K562 (cell line): ENCODE measurements around the gene KRT36. TPM values are rescaled to one million over a fixed set of nuclear protein-coding genes. Genes with fewer than 3 reads are reported as not detected.

Source experiments
- ATAC-seq: fragments of 200-7000 bp; cut with Tn5 transposase; 3 replicates; pipeline ENCODE4 v1.9.1; 2020; ENCODE audit warnings: moderate library complexity
- BruUV-seq: library from RNA; stranded (reverse); fragments of 400-500 nt; replicated peaks from 2 replicates; lab custom pipeline; 2021; lab: Mats Ljungman, UMichigan
- CTCF ChIA-PET: fragments of 300-600 bp; formaldehyde crosslinking; extraction: SDS; loops from one replicate; lab custom pipeline; 2021; ENCODE audit warnings: low intra/inter-chr PET ratio; lab: Yijun Ruan, JAX
- POLR2A ChIA-PET: fragments of 300-600, 350-650 bp; sonication (Branson Sonifier 250); formaldehyde crosslinking; extraction: SDS; loops from one replicate; lab custom pipeline; 2021; ENCODE audit warnings: antibody characterized with exemption, inconsistent platforms; lab: Yijun Ruan, JAX
- DNase-seq, 4 experiments: peaks; one replicate each; pipeline versions ENCODE4 v3.0.0 to v3.0.0-alpha.2; 2011 to 2018; ENCODE audit warnings: low spot score in 3 of 4, mixed read lengths in 3 of 4; ENCODE audit errors: extremely low read depth in 1 of 4
- FAIRE-seq: peaks from 2 replicates; lab custom pipeline; 2011; peaks lifted over from hg19 to GRCh38; lab: Jason Lieb, UNC
- H2AFZ ChIP-seq: 2 replicates; pipeline ENCODE4 v1.6.0; 2011; ENCODE audit warnings: low read depth, low read length, control low read depth, inconsistent platforms
- H3K27ac ChIP-seq: fragments of 200-600 bp; 3 replicates; pipeline ENCODE4 v1.8.0; 2011; ENCODE audit warnings: low read depth, mild to moderate bottlenecking, control low read depth, inconsistent platforms, low read length, moderate library complexity, mixed read lengths; ENCODE audit errors: extremely low read depth
- H3K27me3 ChIP-seq, 2 experiments: fragments of 300-600 bp in 1 of 2; 2 replicates in 1 of 2; 3 replicates in 1 of 2; pipeline versions ENCODE4 v1.6.0 to v1.8.0; 2011; ENCODE audit warnings: inconsistent platforms in 2 of 2, low read length in 2 of 2, mild to moderate bottlenecking in 1 of 2, mixed read lengths in 1 of 2, moderate library complexity in 1 of 2; ENCODE audit not compliant: control insufficient read depth in 2 of 2, insufficient read depth in 2 of 2
- H3K36me3 ChIP-seq: fragments of 300-600 bp; 3 replicates; pipeline ENCODE4 v1.8.0; 2011; ENCODE audit warnings: mild to moderate bottlenecking, low read length, inconsistent platforms; ENCODE audit not compliant: control insufficient read depth, insufficient read depth
- H3K4me1 ChIP-seq, 2 experiments: fragments of 200-600 bp in 1 of 2; replicated peaks in 1 of 2; 2 replicates in 1 of 2; 3 replicates in 1 of 2; pipeline versions ENCODE4 v1.5.1 to v1.8.0; 2011; ENCODE audit warnings: inconsistent platforms in 2 of 2, low read length in 2 of 2, mild to moderate bottlenecking in 1 of 2, mixed read lengths in 1 of 2, moderate library complexity in 1 of 2; ENCODE audit not compliant: control insufficient read depth in 2 of 2, insufficient read depth in 2 of 2
- H3K4me2 ChIP-seq: 2 replicates; pipeline ENCODE4 v1.6.1; 2011; ENCODE audit warnings: low read length, control low read depth, inconsistent platforms, mixed read lengths; ENCODE audit not compliant: insufficient read depth
- H3K4me3 ChIP-seq: fragments of 200-600 bp; sonication (generic), shearing (Covaris generic); 2 replicates; pipeline ENCODE4 v1.5.1; 2016; ENCODE audit warnings: control low read depth, inconsistent platforms
- H3K79me2 ChIP-seq: fragments of 200-600 bp; 3 replicates; pipeline ENCODE4 v1.8.0; 2011; ENCODE audit warnings: low read length, inconsistent platforms; ENCODE audit not compliant: control insufficient read depth, insufficient read depth
- H3K9ac ChIP-seq, 2 experiments: 2 replicates each; pipeline versions ENCODE4 v1.6.0 to v1.6.1; 2011; ENCODE audit warnings: low read depth in 2 of 2, low read length in 2 of 2, control low read depth in 1 of 2, inconsistent platforms in 1 of 2, mild to moderate bottlenecking in 1 of 2, mixed read lengths in 1 of 2; ENCODE audit not compliant: insufficient read depth in 1 of 2
- H3K9me1 ChIP-seq: one replicate; pipeline ENCODE4 v1.6.0; 2011; ENCODE audit warnings: inconsistent platforms, mild to moderate bottlenecking, low read length, moderate library complexity; ENCODE audit not compliant: control insufficient read depth, insufficient read depth
- H3K9me3 ChIP-seq: replicated peaks from 2 replicates; pipeline ENCODE4 v1.5.1; 2011; ENCODE audit warnings: low read depth, low read length, inconsistent platforms; ENCODE audit not compliant: control insufficient read depth, insufficient read depth
- H4K20me1 ChIP-seq: replicated peaks from 2 replicates; pipeline ENCODE4 v1.6.1; 2011; ENCODE audit warnings: low read length, inconsistent platforms, mixed read lengths; ENCODE audit not compliant: control insufficient read depth, insufficient read depth
- ARHGAP35 ChIP-seq: fragments of 450-650 bp; IDR thresholded peaks from 2 replicates; pipeline ENCODE4 v1.6.1; 2018; ENCODE audit not compliant: partially characterized antibody
- BDP1 ChIP-seq: IDR thresholded peaks from 3 replicates; pipeline ENCODE4 v1.6.1; 2011; ENCODE audit not compliant: insufficient read length, insufficient read depth
- CEBPB ChIP-seq: fragments of 450-650 bp; IDR thresholded peaks from 2 replicates; pipeline ENCODE4 v1.6.1; 2016; ENCODE audit warnings: missing genetic modification characterization, missing compliant biosample characterization
- MYBL2 ChIP-seq, 2 experiments: fragments of 450-650 bp in 1 of 2; sonication (generic) in 1 of 2; formaldehyde crosslinking in 1 of 2; IDR thresholded peaks; 2 replicates each; pipeline versions ENCODE4 v1.6.1 to v1.8.1; 2017 to 2022; ENCODE audit warnings: borderline replicate concordance in 1 of 2, inconsistent platforms in 1 of 2, low read depth in 1 of 2, mild to moderate bottlenecking in 1 of 2, missing genetic modification reagents in 1 of 2, moderate library complexity in 1 of 2
- RBM39 ChIP-seq: fragments of 200-400 bp; formaldehyde crosslinking; optimal IDR thresholded peaks from 2 replicates; pipeline ENCODE3; 2018; ENCODE audit warnings: low read depth, low read length
- SOX6 ChIP-seq: fragments of 450-650 bp; IDR thresholded peaks from 2 replicates; pipeline ENCODE4 v1.6.1; 2014; ENCODE audit warnings: mild to moderate bottlenecking
- TAF1 ChIP-seq: IDR thresholded peaks from 2 replicates; pipeline ENCODE4 v1.6.1; 2011; ENCODE audit warnings: mild to moderate bottlenecking, low read length, moderate library complexity; ENCODE audit not compliant: insufficient read depth, control insufficient read depth, severe bottlenecking; ENCODE audit errors: extremely low read depth
- ZNF134 ChIP-seq: fragments of 250-450 bp; sonication (Bioruptor Pico); conservative IDR thresholded peaks from 2 replicates; pipeline ENCODE4 v1.4.0; 2020
- ZNF830 ChIP-seq: fragments of 250-450 bp; sonication (Bioruptor Pico); IDR thresholded peaks from 2 replicates; pipeline ENCODE4 v1.5.0; 2021; ENCODE audit warnings: mild to moderate bottlenecking
- WGBS: fragments of 100-300 bp; shearing (Covaris generic); methylation state at CpG from one replicate; pipeline ENCODE4 v1.1.6; 2016; ENCODE audit warnings: low coverage, mixed read lengths; ENCODE audit not compliant: insufficient coverage; ENCODE audit errors: missing lambda C conversion rate; 5-methylcytosine and 5-hydroxymethylcytosine counted together
- in situ Hi-C: fragments of 300-500 bp; cut with MboI; formaldehyde crosslinking; loops from 4 replicates; pipeline ENCODE4 v1.15.0; 2018; ENCODE audit warnings: inconsistent platforms, mixed read lengths
- intact Hi-C: fragments of 100-400 bp; cut with micrococcal nuclease; formaldehyde crosslinking; loops from 2 replicates; pipeline ENCODE4 v1.14.2; 2022
- polyA plus RNA-seq, 8 experiments: library from polyadenylated mRNA; depleted of rRNA in 4 of 8; stranded (reverse) in 5 of 8; unstranded in 3 of 8; fragments of >200 nt; fragmentation: Nextera tagmentation in 2 of 8; fragmentation: Illumina TruSeq in 1 of 8; extraction: Ambion mirVana in 2 of 8; extraction: Trizol in 1 of 8; gene quantifications; 2 replicates each; pipeline versions ENCODE4 v1.2.1 to v1.2.3, GENCODE V29; 2011 to 2014; ENCODE audit warnings: inconsistent platforms in 1 of 8, missing spikeins in 1 of 8
- total RNA-seq, 7 experiments: library from RNA; depleted of rRNA in 6 of 7; stranded (reverse); fragments of >200 nt in 6 of 7; fragmentation: Illumina TruSeq in 2 of 7; extraction: Trizol in 2 of 7; gene quantifications; 2 replicates each; pipeline versions ENCODE4 v1.2.1 to v1.2.3, GENCODE V29; 2011 to 2021; ENCODE audit warnings: low replicate concordance in 1 of 7
- TF ChIP-seq, protein P1 (sequence below): fragments of 250-450 bp; sonication (Bioruptor Pico); IDR thresholded peaks from 2 replicates; pipeline ENCODE4 v1.4.0; 2020; ENCODE audit warnings: mild to moderate bottlenecking, moderate library complexity, borderline replicate concordance
- TF ChIP-seq, protein P2 (sequence below): sonication (generic); formaldehyde crosslinking; IDR thresholded peaks from 2 replicates; pipeline ENCODE4 v1.8.0; 2022; ENCODE audit warnings: mild to moderate bottlenecking, missing genetic modification reagents

KRT36 gene
- total and polyA plus RNA-seq, 9 of the 15 experiments (the other 6 are each of a cell fraction or from before 2014, with no cell fraction given) = 0.04 TPM; not detected in 8

DNA sequence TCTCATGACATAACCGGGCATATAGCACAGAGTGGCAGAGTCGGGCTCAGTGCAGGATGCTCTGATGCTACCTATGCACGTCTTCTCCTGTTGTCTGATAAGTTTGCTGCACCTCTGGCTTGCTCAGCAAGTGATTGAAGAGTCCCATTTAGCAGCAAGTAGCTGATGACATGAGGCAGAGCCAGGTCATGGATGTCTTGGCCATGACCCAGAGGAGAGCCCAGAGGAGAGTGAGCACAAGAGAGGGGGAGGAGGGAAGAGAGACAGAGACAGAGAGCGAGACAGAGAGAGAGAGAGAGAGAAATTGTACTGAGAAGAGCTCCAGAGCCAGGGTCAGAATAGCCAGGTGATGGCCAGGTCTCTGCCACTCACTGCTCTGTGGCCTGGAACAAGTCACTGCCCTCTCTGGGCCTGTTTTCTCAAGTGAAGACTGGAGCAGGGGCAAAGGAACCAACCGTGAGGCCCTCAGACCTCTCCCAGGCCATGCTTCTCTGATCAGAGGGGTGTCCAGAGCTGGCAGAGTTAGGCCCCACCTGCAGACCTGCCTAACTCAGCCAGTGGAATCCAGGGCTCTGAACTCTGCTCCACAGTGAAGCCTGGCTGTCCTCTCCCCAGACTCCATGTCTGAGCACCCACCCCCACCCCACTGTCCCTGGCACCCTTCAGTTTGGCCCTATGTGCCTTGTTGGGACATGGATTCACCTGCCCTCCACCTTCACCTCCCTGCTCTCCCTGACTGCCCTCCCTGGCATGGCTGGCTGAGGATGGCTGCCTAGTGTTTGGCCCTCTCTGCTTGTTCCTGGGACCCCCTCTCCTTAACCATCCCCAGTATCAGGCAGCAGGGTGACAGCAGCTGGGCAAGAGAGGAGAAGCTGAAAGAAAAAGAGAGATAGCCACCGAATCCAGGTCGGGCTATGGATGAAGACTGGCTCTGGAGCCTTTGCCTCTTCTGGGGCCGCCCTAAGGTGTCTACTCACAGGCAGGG lies 4.5 kb downstream of the KRT36 start:
- CTCF ChIA-PET = interaction anchor here (2.9 kb wide), 1 partner anchor 64 kb away, joined by 14 read pairs; no protein-coding TSS in a partner anchor
- DNase-seq = no peak
- in situ Hi-C loops = loop anchor here (5.0 kb wide), 1 partner anchor 62 kb away; no protein-coding TSS in a partner anchor
- Histone ChIP-seq H4K20me1 (peaks cover 12% of the 10 kb centered on the region), H3K27me3 (peaks cover 10 to 45% of the 10 kb centered on the region in 2 experiments; a peak in 3 of 5 replicates), H3K79me2 (no peaks in the 10 kb centered on the region), H3K9me3 (no peaks in the 10 kb centered on the region), H3K4me3 (no peak overlapping the region), H3K36me3 (no peaks in the 10 kb centered on the region)
- POLR2A ChIA-PET = interaction anchor here (1.0 to 2.3 kb wide), 3 partner anchors 22 to 64 kb away, joined by 3 to 6 read pairs (median 4); partner anchors contain the start of gene KRT19
- no peak for ATAC-seq
- TF ChIP-seq, protein P1, sequence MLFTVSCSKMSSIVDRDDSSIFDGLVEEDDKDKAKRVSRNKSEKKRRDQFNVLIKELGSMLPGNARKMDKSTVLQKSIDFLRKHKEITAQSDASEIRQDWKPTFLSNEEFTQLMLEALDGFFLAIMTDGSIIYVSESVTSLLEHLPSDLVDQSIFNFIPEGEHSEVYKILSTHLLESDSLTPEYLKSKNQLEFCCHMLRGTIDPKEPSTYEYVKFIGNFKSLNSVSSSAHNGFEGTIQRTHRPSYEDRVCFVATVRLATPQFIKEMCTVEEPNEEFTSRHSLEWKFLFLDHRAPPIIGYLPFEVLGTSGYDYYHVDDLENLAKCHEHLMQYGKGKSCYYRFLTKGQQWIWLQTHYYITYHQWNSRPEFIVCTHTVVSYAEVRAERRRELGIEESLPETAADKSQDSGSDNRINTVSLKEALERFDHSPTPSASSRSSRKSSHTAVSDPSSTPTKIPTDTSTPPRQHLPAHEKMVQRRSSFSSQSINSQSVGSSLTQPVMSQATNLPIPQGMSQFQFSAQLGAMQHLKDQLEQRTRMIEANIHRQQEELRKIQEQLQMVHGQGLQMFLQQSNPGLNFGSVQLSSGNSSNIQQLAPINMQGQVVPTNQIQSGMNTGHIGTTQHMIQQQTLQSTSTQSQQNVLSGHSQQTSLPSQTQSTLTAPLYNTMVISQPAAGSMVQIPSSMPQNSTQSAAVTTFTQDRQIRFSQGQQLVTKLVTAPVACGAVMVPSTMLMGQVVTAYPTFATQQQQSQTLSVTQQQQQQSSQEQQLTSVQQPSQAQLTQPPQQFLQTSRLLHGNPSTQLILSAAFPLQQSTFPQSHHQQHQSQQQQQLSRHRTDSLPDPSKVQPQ (CRISPR knock-in tag) = no peak
- no peak for TF ChIP-seq ZNF830 (CRISPR knock-in tag)
- TF ChIP-seq ARHGAP35 = no peak
- TF ChIP-seq MYBL2 (IDR thresholded peaks at IDR 0.05; ENCODE audit: low read depth) = no peak
- TF ChIP-seq MYBL2 (CRISPR knock-in tag; IDR thresholded peaks at IDR 0.05; ENCODE audit: borderline replicate concordance) = no peak
- TF ChIP-seq CEBPB (tag) = no peak
- TF ChIP-seq, protein P2, sequence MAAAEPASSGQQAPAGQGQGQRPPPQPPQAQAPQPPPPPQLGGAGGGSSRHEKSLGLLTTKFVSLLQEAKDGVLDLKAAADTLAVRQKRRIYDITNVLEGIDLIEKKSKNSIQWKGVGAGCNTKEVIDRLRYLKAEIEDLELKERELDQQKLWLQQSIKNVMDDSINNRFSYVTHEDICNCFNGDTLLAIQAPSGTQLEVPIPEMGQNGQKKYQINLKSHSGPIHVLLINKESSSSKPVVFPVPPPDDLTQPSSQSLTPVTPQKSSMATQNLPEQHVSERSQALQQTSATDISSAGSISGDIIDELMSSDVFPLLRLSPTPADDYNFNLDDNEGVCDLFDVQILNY (CRISPR knock-in tag) = no peak
- TF ChIP-seq RBM39 = no peak
- TF ChIP-seq BDP1 = no peak
- TF ChIP-seq ZNF134 = no peak
- no peak for TF ChIP-seq TAF1
- TF ChIP-seq SOX6 = no peak
- TF ChIP-seq, all 486 proteins: peak for 0
- 5% methylated on average over 8 of the region's 8 CpGs for WGBS
- no peak overlapping the region for H3K4me2 ChIP-seq
- no peak overlapping the region for H3K27ac ChIP-seq
- no peak overlapping the region for H3K9ac ChIP-seq
- no peak for FAIRE-seq
- H3K4me1 ChIP-seq = peaks cover 9 to 22% of the 10 kb centered on the region in 2 experiments; a peak in 4 of 5 replicates
- intact Hi-C loops = loop anchor here (10.0 kb wide), 1 partner anchor 180 kb away; no protein-coding TSS in a partner anchor
- no peaks in the 10 kb centered on the region for H3K9me1 ChIP-seq
- H2AFZ ChIP-seq = no peak overlapping the region
- BruUV-seq = no TSS peak
